ENCODE data around the gene GREM2.

DNA sequence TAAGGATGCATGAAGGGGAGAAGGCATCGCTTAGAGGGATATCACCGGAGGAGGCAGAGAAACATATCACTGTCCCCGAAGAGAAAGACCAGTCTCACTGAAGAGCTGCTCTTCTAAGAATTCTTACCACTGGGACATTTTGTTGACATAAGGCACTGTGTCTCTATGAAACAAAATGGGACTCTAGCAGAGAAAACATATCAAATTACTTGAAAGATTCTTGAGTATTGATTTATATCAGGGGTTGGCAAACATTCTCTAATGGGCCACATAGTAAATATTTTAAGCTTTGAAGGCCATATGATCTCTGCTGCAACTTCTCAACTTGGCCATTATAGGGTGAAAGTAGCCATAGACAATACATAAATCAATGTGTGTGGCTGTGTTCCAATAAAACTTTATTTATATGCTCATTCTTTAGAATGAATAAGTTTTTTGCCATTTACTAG, 41.0 kb upstream of the GREM2 start:
- TF ChIP-seq, protein P1, sequence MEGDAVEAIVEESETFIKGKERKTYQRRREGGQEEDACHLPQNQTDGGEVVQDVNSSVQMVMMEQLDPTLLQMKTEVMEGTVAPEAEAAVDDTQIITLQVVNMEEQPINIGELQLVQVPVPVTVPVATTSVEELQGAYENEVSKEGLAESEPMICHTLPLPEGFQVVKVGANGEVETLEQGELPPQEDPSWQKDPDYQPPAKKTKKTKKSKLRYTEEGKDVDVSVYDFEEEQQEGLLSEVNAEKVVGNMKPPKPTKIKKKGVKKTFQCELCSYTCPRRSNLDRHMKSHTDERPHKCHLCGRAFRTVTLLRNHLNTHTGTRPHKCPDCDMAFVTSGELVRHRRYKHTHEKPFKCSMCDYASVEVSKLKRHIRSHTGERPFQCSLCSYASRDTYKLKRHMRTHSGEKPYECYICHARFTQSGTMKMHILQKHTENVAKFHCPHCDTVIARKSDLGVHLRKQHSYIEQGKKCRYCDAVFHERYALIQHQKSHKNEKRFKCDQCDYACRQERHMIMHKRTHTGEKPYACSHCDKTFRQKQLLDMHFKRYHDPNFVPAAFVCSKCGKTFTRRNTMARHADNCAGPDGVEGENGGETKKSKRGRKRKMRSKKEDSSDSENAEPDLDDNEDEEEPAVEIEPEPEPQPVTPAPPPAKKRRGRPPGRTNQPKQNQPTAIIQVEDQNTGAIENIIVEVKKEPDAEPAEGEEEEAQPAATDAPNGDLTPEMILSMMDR (IDR thresholded peaks at IDR 0.05), result no peak
- TF ChIP-seq POLR2AphosphoS5 (IDR thresholded peaks at IDR 0.05; ENCODE audit: low read depth, low read length), result no peak
- TF ChIP-seq REST (IDR thresholded peaks at IDR 0.05; ENCODE audit: insufficient read depth in 1 of 2, low read depth in 2 of 2, low read length in 1 of 2), result no peak
- no peak for TF ChIP-seq SIN3A (IDR thresholded peaks at IDR 0.05; ENCODE audit: borderline replicate concordance, insufficient read depth, low read depth, low read length)
- TF ChIP-seq TCF7L2 (IDR thresholded peaks at IDR 0.05; ENCODE audit: low read depth, low read length), result no peak
